ENCODE data around the gene ALAS1.
"Not testable (repeated sequence)": the region's sequence is repeated elsewhere in the genome, so short reads cannot be mapped to it uniquely, and the experiment has no call there.

DNA sequence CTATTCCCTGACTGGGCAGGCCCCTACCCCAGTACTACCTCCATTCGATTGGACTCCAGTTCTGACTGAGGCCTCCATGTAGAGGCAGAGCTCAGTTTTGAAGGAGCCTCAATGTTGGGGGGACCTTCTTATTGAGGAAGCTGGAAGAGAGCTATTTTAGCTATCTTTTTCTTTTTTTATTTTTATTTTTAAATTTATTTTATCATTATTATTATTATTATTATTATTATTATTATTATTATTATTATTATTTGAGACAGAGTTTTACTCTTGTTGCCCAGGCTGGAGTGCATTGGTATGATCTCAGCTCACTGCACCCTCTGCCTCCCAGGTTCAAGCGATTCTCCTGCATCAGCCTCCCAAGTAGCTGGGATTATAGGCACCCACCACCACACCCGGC is 27.7 kb upstream of the ALAS1 start:
- TF ChIP-seq POLR2A (IDR thresholded peaks at IDR 0.05; ENCODE audit: low read depth, low read length); POLR2AphosphoS5 (IDR thresholded peaks at IDR 0.05; ENCODE audit: low read depth, low read length); TAF1 (IDR thresholded peaks at IDR 0.05; ENCODE audit: borderline replicate concordance, low read depth, low read length): not testable (repeated sequence)
